Thyroid gland (tissue), 4 donors: ENCODE measurements around the gene NCKAP5L. TPM values are rescaled to one million over a fixed set of nuclear protein-coding genes. Genes with fewer than 3 reads are reported as not detected.

Experiments used
- DNase-seq, 2 donors: peaks; one replicate each; pipeline ENCODE4 v3.0.0-alpha.2; 2019
- H3K27ac ChIP-seq, 3 donors: fragments of 200-600 bp; sonication (generic); 1 replicate in 2 of 3; 2 replicates in 1 of 3; pipeline ENCODE4 v1.5.1; 2016 to 2019; ENCODE audit warnings: mild to moderate bottlenecking in 1 of 3, moderate library complexity in 1 of 3
- H3K27me3 ChIP-seq: fragments of 200-600 bp; sonication (generic); one replicate; pipeline ENCODE4 v1.5.1; 2019
- H3K36me3 ChIP-seq, 2 donors: fragments of 200-600 bp; sonication (generic); one replicate each; pipeline ENCODE4 v1.5.1; 2016 to 2019
- H3K4me1 ChIP-seq, 2 donors: fragments of 200-600 bp; sonication (generic); one replicate each; pipeline ENCODE4 v1.5.1; 2017 to 2019
- H3K4me3 ChIP-seq, 3 donors: fragments of 200-600 bp; sonication (generic); replicated peaks in 1 of 3; 1 replicate in 2 of 3; 2 replicates in 1 of 3; pipeline ENCODE4 v1.5.1; 2016; ENCODE audit warnings: mild to moderate bottlenecking in 1 of 3
- H3K9me3 ChIP-seq: fragments of 200-600 bp; sonication (generic); one replicate; pipeline ENCODE4 v1.5.1; 2017
- POLR2A ChIP-seq, 2 donors: fragments of 450-650 bp; IDR thresholded peaks; one replicate each; pipeline ENCODE4 v1.6.1; 2017; ENCODE audit warnings: antibody characterized with exemption in 2 of 2, mild to moderate bottlenecking in 2 of 2, moderate library complexity in 1 of 2
- WGBS, 2 donors: methylation state at CpG; one replicate each; pipeline ENCODE4 v1.1.5; 2017; 5-methylcytosine and 5-hydroxymethylcytosine counted together
- intact Hi-C: fragments of 100-400 bp; cut with DNase I; formaldehyde crosslinking; loops from one replicate; pipeline ENCODE4 v1.15.1; 2023
- total RNA-seq, 4 donors: library from RNA; depleted of rRNA; stranded (reverse); fragments of >200 nt; gene quantifications; one replicate each; pipeline ENCODE4 v1.2.3, GENCODE V29; 2016
- TF ChIP-seq, protein P1 (sequence below), 6 experiments: fragments of 200-600 bp in 3 of 6; fragments of 450-650 bp in 3 of 6; sonication (generic) in 3 of 6; IDR thresholded peaks; one replicate each; pipeline ENCODE4 v1.5.1; 2016 to 2019; ENCODE audit warnings: antibody characterized with exemption in 6 of 6, mild to moderate bottlenecking in 2 of 6, inconsistent platforms in 1 of 6, moderate library complexity in 1 of 6

The NCKAP5L gene
- total RNA-seq, 4 donors from 2014 or later = 14.1 to 33.7 (median 16.3) TPM

DNA sequence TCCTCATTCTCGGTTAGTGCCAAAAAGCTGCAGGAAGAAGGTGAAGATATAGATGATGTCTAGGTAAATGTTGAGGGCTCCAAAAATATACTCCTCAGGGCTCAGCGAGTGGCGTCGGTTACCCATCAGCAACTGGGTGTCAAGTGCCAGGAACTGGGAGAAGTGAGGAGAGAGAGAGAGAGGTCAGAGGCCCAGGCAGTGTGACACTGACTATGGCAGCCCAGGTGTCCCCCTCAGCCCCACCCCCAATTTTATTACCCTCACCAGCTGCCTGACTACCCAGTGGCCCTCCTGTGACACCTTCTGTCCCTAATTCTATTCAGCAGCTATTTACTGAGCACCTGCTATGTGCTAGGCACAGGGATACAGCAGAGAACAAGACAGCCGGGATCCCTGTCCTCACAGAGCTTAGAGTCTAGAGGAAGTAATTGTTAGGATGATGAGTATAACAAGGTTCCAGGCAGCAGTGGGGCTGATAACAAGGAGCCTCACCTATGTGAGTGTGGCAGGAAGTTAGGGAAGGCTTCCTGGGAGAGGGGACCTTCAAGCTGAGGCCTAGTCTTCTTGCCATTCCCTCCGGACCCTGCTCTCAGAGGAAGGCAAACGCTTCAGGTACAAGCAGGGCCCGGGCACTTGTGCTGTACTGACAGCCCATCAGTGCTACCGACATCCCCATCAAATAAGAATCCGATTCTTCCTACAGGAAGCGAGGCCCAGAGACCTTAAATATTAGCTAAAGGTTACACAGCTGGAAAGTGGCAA is 42.5 kb upstream of the NCKAP5L start:
- WGBS, 2 donors = 95% methylated on average over 11 of the region's 11 CpGs
- TF ChIP-seq, protein P1, sequence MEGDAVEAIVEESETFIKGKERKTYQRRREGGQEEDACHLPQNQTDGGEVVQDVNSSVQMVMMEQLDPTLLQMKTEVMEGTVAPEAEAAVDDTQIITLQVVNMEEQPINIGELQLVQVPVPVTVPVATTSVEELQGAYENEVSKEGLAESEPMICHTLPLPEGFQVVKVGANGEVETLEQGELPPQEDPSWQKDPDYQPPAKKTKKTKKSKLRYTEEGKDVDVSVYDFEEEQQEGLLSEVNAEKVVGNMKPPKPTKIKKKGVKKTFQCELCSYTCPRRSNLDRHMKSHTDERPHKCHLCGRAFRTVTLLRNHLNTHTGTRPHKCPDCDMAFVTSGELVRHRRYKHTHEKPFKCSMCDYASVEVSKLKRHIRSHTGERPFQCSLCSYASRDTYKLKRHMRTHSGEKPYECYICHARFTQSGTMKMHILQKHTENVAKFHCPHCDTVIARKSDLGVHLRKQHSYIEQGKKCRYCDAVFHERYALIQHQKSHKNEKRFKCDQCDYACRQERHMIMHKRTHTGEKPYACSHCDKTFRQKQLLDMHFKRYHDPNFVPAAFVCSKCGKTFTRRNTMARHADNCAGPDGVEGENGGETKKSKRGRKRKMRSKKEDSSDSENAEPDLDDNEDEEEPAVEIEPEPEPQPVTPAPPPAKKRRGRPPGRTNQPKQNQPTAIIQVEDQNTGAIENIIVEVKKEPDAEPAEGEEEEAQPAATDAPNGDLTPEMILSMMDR (IDR thresholded peaks at IDR 0.05) = no peak
- no peak for TF ChIP-seq POLR2A (IDR thresholded peaks at IDR 0.05)
- intact Hi-C loops = no loop called here
- H3K4me3 ChIP-seq = no peak overlapping the region
- no peak for DNase-seq
- H3K4me1 ChIP-seq = peaks cover 39 to 60% of the 10 kb centered on the region in 2 donors
- H3K27ac ChIP-seq = peak overlapping the region in 2 of 3 donors; percentile 20 to 85
- no peaks in the 10 kb centered on the region for H3K36me3 ChIP-seq
- H3K9me3 ChIP-seq = no peaks in the 10 kb centered on the region
- no peaks in the 10 kb centered on the region for H3K27me3 ChIP-seq

DNA sequence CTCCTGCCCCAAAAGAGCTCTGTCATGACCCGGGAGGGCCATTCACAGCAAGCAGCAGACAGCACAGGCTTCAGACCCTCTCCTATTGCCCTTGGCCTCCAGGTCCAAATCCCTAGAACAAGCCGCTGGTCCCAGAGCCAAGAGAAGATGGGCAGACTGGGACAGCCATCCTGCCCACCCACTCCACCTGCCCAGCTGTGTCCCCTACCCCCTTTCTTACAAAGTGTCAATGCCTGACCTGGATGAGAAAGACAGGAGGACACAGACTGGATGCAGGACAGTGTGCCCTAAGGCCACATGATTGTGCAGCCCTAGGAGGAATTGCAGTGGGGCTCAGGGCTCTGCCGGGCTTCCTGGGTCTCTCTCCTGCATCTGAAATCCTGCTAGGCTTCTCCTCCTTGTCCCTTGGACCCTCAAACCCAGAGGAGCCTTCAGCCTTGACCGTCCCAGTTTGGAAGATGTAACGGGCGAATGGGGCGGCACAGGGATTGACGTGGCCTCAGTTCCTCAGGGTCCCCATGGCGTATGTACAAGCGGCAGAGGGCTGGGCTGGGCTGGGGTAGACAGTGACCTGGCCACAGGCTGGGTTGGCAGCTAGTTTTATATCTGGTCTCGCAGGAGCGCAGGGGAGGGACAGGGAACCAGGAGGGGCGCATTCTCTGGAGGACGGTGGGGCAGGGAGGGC is 41.7 kb upstream of the NCKAP5L start:
- H3K4me1 ChIP-seq = peaks cover 39 to 60% of the 10 kb centered on the region in 2 donors
- no peak for DNase-seq
- intact Hi-C loops = loop anchor here (5.0 to 10.0 kb wide), 2 partner anchors 97 to 185 kb away; partner anchors contain the start of gene ASIC1
- no peak for TF ChIP-seq POLR2A (IDR thresholded peaks at IDR 0.05)
- TF ChIP-seq, protein P1 (IDR thresholded peaks at IDR 0.05) = no peak
- 90% methylated on average over 14 of the region's 14 CpGs for WGBS, 2 donors
- H3K9me3 ChIP-seq = no peaks in the 10 kb centered on the region
- H3K4me3 ChIP-seq = no peak overlapping the region
- H3K27me3 ChIP-seq = no peaks in the 10 kb centered on the region
- peak overlapping the region; percentile 84 to 88 (median 85) for H3K27ac ChIP-seq
- no peaks in the 10 kb centered on the region for H3K36me3 ChIP-seq

DNA sequence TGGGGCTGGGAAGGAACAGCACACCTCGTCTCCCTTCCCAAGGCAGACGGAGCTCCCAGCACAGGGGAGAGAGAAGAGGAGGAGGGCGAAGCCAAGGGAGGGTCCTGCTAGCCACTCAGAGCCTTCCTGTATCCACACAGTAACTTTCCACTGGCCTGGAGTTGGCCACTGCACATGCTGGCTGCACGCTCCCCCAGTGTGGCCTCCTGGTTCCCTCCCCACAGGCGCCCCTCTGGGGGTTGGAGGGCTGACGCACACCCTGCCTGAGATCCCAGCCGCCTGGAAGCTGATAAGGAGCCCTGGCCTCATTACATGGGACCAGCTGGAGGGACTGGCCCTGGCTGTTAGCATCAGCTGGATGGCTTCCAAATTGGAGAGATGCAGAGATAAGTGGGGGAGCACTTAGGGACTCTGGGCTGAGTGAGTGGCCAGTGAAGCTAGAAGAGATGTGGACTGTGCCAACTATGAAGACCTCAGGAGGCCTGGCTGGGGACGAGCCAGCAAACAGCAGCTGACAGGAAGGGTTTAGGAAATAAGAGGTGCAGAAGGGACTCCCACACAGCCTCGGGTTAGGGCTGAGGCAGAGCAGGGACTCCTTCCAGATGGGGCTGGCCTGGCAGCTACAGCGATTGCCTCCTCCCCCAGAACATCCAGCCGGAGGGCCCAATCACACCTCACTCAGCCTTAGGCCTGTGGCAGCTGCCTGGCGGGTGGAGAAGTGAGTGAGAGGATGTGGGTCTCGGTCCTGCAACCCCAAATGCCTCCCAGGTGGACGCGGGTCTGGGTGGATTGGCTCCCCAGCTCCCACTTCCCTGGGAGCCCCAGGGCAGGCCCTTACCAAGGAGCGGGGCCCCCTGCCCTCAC is 41.0 kb upstream of the NCKAP5L start:
- 19 to 21% methylated on average over 10 to 15 of the region's 16 CpGs for WGBS, 2 donors
- no peaks in the 10 kb centered on the region for H3K9me3 ChIP-seq
- peaks cover 35 to 57% of the 10 kb centered on the region in 2 donors for H3K4me1 ChIP-seq
- TF ChIP-seq POLR2A (IDR thresholded peaks at IDR 0.05) = peak in 1 of 2 donors; percentile 27
- TF ChIP-seq, protein P1 (IDR thresholded peaks at IDR 0.05) = no peak
- intact Hi-C loops = loop anchor here (5.0 to 10.0 kb wide), 2 partner anchors 98 to 186 kb away; partner anchors contain the start of gene ASIC1
- H3K27ac ChIP-seq = peak overlapping the region; percentile 84 to 88 (median 85)
- no peak overlapping the region for H3K4me3 ChIP-seq
- H3K36me3 ChIP-seq = no peaks in the 10 kb centered on the region
- DNase-seq = peak; percentile 96 to 97
- no peaks in the 10 kb centered on the region for H3K27me3 ChIP-seq

DNA sequence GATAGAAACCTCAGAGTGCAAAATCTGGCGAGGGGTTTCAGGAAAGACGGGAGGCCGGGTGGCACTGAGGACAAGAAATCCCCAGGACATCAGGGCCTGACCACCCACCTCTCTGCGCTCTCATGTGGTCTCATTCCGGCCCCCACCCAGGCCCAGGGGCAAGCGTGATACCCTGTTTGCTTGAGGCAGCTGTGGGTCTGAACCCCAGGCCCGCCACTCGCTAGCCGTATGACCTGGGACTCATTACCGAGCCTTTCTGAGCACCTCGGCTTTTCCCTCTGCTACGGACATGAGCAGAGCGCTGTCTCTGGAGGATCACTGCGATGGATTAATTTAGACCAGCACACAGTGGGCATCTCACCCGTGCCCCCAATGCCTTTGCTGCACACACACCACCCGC is 40.2 kb upstream of the NCKAP5L start:
- H3K27ac ChIP-seq = peak overlapping the region; percentile 10 to 84 (median 51)
- 81 to 88% methylated on average over 15 to 16 of the region's 16 CpGs for WGBS, 2 donors

More for the DNA sequence above, 40.2 kb upstream of the NCKAP5L start:
- no peak for TF ChIP-seq POLR2A (IDR thresholded peaks at IDR 0.05)
- TF ChIP-seq, protein P1 (IDR thresholded peaks at IDR 0.05) = no peak
- no peaks in the 10 kb centered on the region for H3K9me3 ChIP-seq
- H3K27me3 ChIP-seq = no peaks in the 10 kb centered on the region
- DNase-seq = peak in 1 of 2 donors; percentile 12
- H3K36me3 ChIP-seq = no peaks in the 10 kb centered on the region
- H3K4me1 ChIP-seq = peaks cover 28 to 56% of the 10 kb centered on the region in 2 donors
- intact Hi-C loops = loop anchor here (5.0 to 10.0 kb wide), 2 partner anchors 99 to 186 kb away; partner anchors contain the start of gene ASIC1
- H3K4me3 ChIP-seq = no peak overlapping the region
